Heart left ventricle (tissue), 16 donors: ENCODE measurements around the gene ROR1. TPM values are rescaled to one million over a fixed set of nuclear protein-coding genes. Genes with fewer than 3 reads are reported as not detected.
A peak's percentile ranks its signal among the peaks of the same experiment; 100 is the strongest.
"Not testable (repeated sequence)": the region's sequence is repeated elsewhere in the genome, so short reads cannot be mapped to it uniquely, and the experiment has no call there.

Experiments
- ATAC-seq, 4 donors: fragments of 200-7000 bp; cut with Tn5 transposase; one replicate each; pipeline ENCODE4 v1.9.1; 2020 to 2022; ENCODE audit warnings: moderate library complexity in 4 of 4, mild to moderate bottlenecking in 3 of 4, moderate number of reproducible peaks in 1 of 4
- DNase-seq, 5 donors: peaks; one replicate each; pipeline ENCODE4 v3.0.0-alpha.2; 2020
- H3K27ac ChIP-seq, 12 donors: fragments of 200-600 bp; sonication (generic) in 4 of 12; one replicate each; pipeline versions ENCODE4 v1.5.0 to v1.8.0; 2016 to 2022; ENCODE audit warnings: mild to moderate bottlenecking in 2 of 12
- H3K27me3 ChIP-seq, 9 donors: fragments of 200-600 bp; sonication (generic) in 2 of 9; one replicate each; pipeline versions ENCODE4 v1.5.1 to v1.8.0; 2016 to 2022; ENCODE audit warnings: mild to moderate bottlenecking in 3 of 9
- H3K36me3 ChIP-seq, 9 donors: fragments of 200-600 bp; sonication (generic) in 2 of 9; one replicate each; pipeline versions ENCODE4 v1.5.0 to v1.8.0; 2018 to 2022; ENCODE audit warnings: mild to moderate bottlenecking in 2 of 9
- H3K4me1 ChIP-seq, 12 donors: fragments of 200-600 bp; sonication (generic) in 4 of 12; one replicate each; pipeline versions ENCODE4 v1.5.0 to v1.8.0; 2016 to 2022; ENCODE audit warnings: mild to moderate bottlenecking in 3 of 12
- H3K4me3 ChIP-seq, 12 donors: fragments of 200-600 bp; sonication (generic) in 4 of 12; one replicate each; pipeline versions ENCODE4 v1.5.0 to v1.8.0; 2017 to 2022; ENCODE audit warnings: mild to moderate bottlenecking in 9 of 12, moderate library complexity in 4 of 12
- H3K9me3 ChIP-seq, 12 donors: fragments of 200-600 bp; sonication (generic) in 4 of 12; one replicate each; pipeline versions ENCODE4 v1.5.0 to v1.8.0; 2016 to 2022; ENCODE audit warnings: mild to moderate bottlenecking in 1 of 12
- CTCF ChIP-seq, 12 donors: fragments of 200-600 bp; sonication (generic) in 4 of 12; IDR thresholded peaks; one replicate each; pipeline versions ENCODE4 v1.5.0 to v1.8.0; 2018 to 2022; ENCODE audit warnings: antibody characterized with exemption in 12 of 12, mild to moderate bottlenecking in 5 of 12
- POLR2A ChIP-seq, 2 donors: fragments of 450-650 bp; IDR thresholded peaks; one replicate each; pipeline ENCODE4 v1.6.1; 2017; ENCODE audit warnings: antibody characterized with exemption in 2 of 2, mild to moderate bottlenecking in 2 of 2, moderate library complexity in 2 of 2
- WGBS, 4 donors: extraction: QIAGEN DNeasy Blood & Tissue Kit in 2 of 4; methylation state at CpG; one replicate each; pipeline versions ENCODE4 v1.1.5 to v1.1.7; 2013 to 2018; 5-methylcytosine and 5-hydroxymethylcytosine counted together
- intact Hi-C, 10 donors: fragments of 100-400 bp; cut with DNase I; formaldehyde crosslinking; loops; one replicate each; pipeline versions ENCODE4 v1.11.1 to v1.14.2; 2022
- polyA plus RNA-seq, 2 donors: library from polyadenylated mRNA; stranded (reverse); fragments of 200-250 nt; gene quantifications; one replicate each; pipeline ENCODE4 v1.2.3, GENCODE V29; 2013
- total RNA-seq, 9 donors: library from RNA; depleted of rRNA in 2 of 9; stranded (reverse); fragments of >200 nt in 2 of 9; fragmentation: NEBNext Ultra II Directional in 3 of 9; extraction: Animal tissue kit (Norgen Biotek cat#: 25700) in 3 of 9; gene quantifications; one replicate each; pipeline versions ENCODE4 v1.1.0 to v1.2.4, GENCODE V29; 2016 to 2023
- donor health status: ischemic (EF 13 %, LVEDD 7.1; RV severe dilation, severe dysfunction).
- donor health status: healthy with polysubstance abuse.
- donor health status: DM: no; HTN: yes; CAD: no.
- donor health status: DM: no; HTN: no; CAD: no.
- donor health status: ischemic (EF 25% LVEDD 6.9; RV normal size, moderate dysfunction).
- donor health status: ischemic (EF 25% LVEDD 5.7; RV mildly dilated, moderate dysfunction).
- donor health status: healthy.
- donor health status: DM: yes; HTN: yes; CAD: no.
- donor health status: ischemic (EF 35%, LVEDD 5.7; RV mildly dilated, moderate dysfunction).
- donor health status: nonischemic (EF 11% LVEDD 7.7; RV severe dilation, severe dysfunction).
- donor health status: DM: yes; HTN: yes; CAD: no.
- donor health status: PGD.
- donor health status: ischemic (EF 29% LVEDD 5.4; RV normal size, mild dysfunction).
- donor health status: nonischemic (EF 23%, LVEDD 6.1; RV moderate dilation, normal function).

Gene ROR1
- total and polyA plus RNA-seq, 11 donors: 4.1 to 35.3 (median 19.3) TPM

- Histone ChIP-seq H3K4me3 (no peak overlapping the region), H3K27me3 (no peaks in the 10 kb centered on the region), H3K27ac (no peak overlapping the region), H3K4me1 (peaks cover 0 to 42% (median 28%) of the 10 kb centered on the region in 12 donors), H3K36me3 (no peaks in the 10 kb centered on the region), H3K9me3 (peaks cover 0 to 5% (median 0%) of the 10 kb centered on the region in 12 donors)
- DNase-seq (no peak), ATAC-seq (no peak)
- intact Hi-C loops: no loop called here
- TF ChIP-seq POLR2A (IDR thresholded peaks at IDR 0.05): no peak
- TF ChIP-seq CTCF (IDR thresholded peaks at IDR 0.05): no peak
- 72 to 83% (median 81%) methylated on average over 1 of the region's 1 CpG for WGBS, 4 donors
These were observed 50.6 kb downstream of the ROR1 start for GRCh38 chr1:63824451-63824850.

- ATAC-seq (no peak), DNase-seq (no peak)
- peaks cover 0 to 48% (median 32%) of the 10 kb centered on the region in 12 donors for H3K4me1 ChIP-seq
- H3K4me3 ChIP-seq: no peak overlapping the region
- intact Hi-C loops: no loop called here
- TF ChIP-seq CTCF (IDR thresholded peaks at IDR 0.05) (no peak), POLR2A (IDR thresholded peaks at IDR 0.05) (no peak)
- no peak overlapping the region for H3K27ac ChIP-seq
- no peaks in the 10 kb centered on the region for H3K36me3 ChIP-seq
- H3K9me3 ChIP-seq: peaks cover 0 to 5% (median 0%) of the 10 kb centered on the region in 12 donors
- WGBS, 4 donors: 84 to 95% (median 89%) methylated on average over 1 of the region's 1 CpG
- H3K27me3 ChIP-seq: no peaks in the 10 kb centered on the region
These were observed 51.3 kb downstream of the ROR1 start for GRCh38 chr1:63825111-63825510.

- H3K9me3 ChIP-seq, H3K4me3 ChIP-seq, DNase-seq, intact Hi-C loops, H3K27me3 ChIP-seq, H3K27ac ChIP-seq, ATAC-seq, H3K36me3 ChIP-seq: not testable (repeated sequence)
- peaks cover 0 to 46% (median 26%) of the 10 kb centered on the region in 12 donors for H3K4me1 ChIP-seq
These were observed 52.5 kb downstream of the ROR1 start for GRCh38 chr1:63826246-63826861.

GRCh38 chr1:63827411-63828321 lies 53.8 kb downstream of the ROR1 start:
- peaks cover 0 to 5% (median 0%) of the 10 kb centered on the region in 12 donors for H3K9me3 ChIP-seq
- DNase-seq (no peak), ATAC-seq (no peak)
- peak overlapping the region in 2 of 12 donors; percentile 7 to 72 for H3K27ac ChIP-seq
- 39 to 59% (median 49%) methylated on average over 5 of the region's 5 CpGs for WGBS, 4 donors
- no peak overlapping the region for H3K4me3 ChIP-seq
- no peaks in the 10 kb centered on the region for H3K27me3 ChIP-seq
- no peaks in the 10 kb centered on the region for H3K36me3 ChIP-seq
- H3K4me1 ChIP-seq: peaks cover 0 to 49% (median 25%) of the 10 kb centered on the region in 12 donors
- TF ChIP-seq POLR2A (IDR thresholded peaks at IDR 0.05) (no peak), CTCF (IDR thresholded peaks at IDR 0.05) (no peak)
- intact Hi-C loops: no loop called here
